Measurements from ENCODE around the gene MRPS26. TPM values are rescaled to one million over a fixed set of nuclear protein-coding genes. Genes with fewer than 3 reads are reported as not detected.

Gene MRPS26
- total RNA-seq, 1 donor from 2014 or later: 27.3 TPM

DNA sequence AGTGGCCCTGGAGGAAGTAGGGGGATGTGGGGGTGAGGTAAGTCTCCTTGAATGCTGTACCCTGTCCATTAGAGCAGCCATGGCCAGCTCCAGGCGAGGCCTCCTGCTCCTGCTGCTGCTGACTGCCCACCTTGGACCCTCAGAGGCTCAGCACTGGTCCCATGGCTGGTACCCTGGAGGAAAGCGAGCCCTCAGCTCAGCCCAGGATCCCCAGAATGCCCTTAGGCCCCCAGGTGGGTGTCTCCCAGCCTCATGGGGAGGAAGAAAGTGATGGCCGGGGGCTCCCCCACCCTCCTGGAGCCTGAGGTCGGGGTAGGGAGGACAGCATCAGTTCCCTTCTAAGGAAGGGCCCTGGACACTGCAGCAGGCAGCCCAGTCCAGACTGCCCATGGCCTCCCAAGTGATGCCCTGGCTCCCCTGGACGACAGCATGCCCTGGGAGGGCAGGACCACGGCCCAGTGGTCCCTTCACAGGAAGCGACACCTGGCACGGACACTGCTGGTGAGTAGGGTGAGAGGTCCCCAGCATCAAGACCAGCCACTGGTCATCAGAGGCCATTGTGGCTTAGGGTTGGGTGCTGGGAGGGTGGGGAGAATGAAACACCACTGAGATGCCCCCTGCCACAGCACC, 1.4 kb upstream of the MRPS26 start:
- Mint-ChIP-seq H3K4me3 (ENCODE audit: unreplicated experiment) (peak overlapping the region; percentile 67), H3K36me3 (ENCODE audit: low read depth, unreplicated experiment) (peaks cover 24% of the 10 kb centered on the region), H3K4me1 (ENCODE audit: low read depth, unreplicated experiment) (peaks cover 8% of the 10 kb centered on the region), H3K27ac (ENCODE audit: unreplicated experiment) (no peak overlapping the region), H3K27me3 (ENCODE audit: low read depth, unreplicated experiment) (no peaks in the 10 kb centered on the region), H3K9me3 (ENCODE audit: unreplicated experiment) (no peaks in the 10 kb centered on the region)
- TF ChIP-seq, protein P1, sequence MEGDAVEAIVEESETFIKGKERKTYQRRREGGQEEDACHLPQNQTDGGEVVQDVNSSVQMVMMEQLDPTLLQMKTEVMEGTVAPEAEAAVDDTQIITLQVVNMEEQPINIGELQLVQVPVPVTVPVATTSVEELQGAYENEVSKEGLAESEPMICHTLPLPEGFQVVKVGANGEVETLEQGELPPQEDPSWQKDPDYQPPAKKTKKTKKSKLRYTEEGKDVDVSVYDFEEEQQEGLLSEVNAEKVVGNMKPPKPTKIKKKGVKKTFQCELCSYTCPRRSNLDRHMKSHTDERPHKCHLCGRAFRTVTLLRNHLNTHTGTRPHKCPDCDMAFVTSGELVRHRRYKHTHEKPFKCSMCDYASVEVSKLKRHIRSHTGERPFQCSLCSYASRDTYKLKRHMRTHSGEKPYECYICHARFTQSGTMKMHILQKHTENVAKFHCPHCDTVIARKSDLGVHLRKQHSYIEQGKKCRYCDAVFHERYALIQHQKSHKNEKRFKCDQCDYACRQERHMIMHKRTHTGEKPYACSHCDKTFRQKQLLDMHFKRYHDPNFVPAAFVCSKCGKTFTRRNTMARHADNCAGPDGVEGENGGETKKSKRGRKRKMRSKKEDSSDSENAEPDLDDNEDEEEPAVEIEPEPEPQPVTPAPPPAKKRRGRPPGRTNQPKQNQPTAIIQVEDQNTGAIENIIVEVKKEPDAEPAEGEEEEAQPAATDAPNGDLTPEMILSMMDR (IDR thresholded peaks at IDR 0.05; ENCODE audit: insufficient read depth, low read depth, low read length): no peak
- TF ChIP-seq EZH2 (IDR thresholded peaks at IDR 0.05; ENCODE audit: insufficient read depth, low read length): no peak
- Histone ChIP-seq H3K4me2 (ENCODE audit: low read length) (no peak overlapping the region), H3K36me3 (ENCODE audit: insufficient read depth, low read length) (peaks cover 13% of the 10 kb centered on the region), H3K27ac (ENCODE audit: low read depth, low read length) (no peak overlapping the region), H4K20me1 (ENCODE audit: insufficient read depth, low read length) (peaks cover 5% of the 10 kb centered on the region), H3K79me2 (ENCODE audit: insufficient read depth, low read length) (peaks cover 10% of the 10 kb centered on the region), H3K4me3 (ENCODE audit: insufficient read depth, low read depth, low read length) (no peak overlapping the region), H2AFZ (ENCODE audit: low read depth, low read length) (no peak overlapping the region), H3K27me3 (ENCODE audit: insufficient read depth, low read length) (no peaks in the 10 kb centered on the region), H3K9ac (ENCODE audit: low read length) (no peak overlapping the region), H3K4me1 (ENCODE audit: insufficient read depth, low read length) (peaks cover 15% of the 10 kb centered on the region), H3K9me3 (ENCODE audit: insufficient read depth, low read depth, low read length) (no peaks in the 10 kb centered on the region)
- DNase-seq (ENCODE audit: low read depth) (no peak), FAIRE-seq (no peak)

DNA sequence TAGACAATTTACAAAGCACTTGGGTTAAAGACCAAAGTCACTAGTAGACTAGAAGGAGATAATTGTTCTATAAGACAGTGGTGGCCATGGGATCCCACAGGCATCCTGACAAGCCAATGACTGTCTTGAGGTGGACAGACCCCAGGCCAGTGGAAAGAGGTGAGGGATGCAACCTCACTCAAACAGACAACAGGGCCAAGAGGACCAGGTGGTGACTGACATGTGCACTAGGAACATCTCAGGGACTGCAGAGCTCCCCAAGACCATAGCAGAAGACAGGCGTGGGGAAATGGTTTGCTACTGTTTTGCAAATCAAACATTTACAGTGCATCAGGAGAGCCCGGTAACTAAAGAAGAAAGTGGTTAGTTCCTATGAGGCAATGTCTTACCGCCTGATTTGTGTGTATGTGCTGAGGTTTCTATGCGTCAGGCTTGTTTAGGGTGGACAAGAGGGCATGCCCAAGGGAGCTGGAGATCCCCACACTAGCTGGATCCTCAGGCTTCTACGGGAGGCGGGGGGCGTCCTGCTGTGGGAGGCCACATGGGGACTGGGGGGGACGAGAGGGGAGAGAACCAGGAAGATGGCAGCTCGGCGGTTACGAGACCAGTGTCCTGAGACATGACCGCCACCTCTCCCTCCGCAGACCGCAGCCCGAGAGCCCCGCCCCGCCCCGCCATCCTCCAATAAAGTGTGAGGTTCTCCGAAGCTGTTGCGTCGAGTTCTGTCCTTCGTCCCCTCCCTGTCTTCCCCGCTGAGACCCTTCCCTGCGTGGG, 623 bp upstream of the MRPS26 start:
- peak overlapping the region; percentile 90 for H3K4me2 ChIP-seq (ENCODE audit: low read length)
- no peak for FAIRE-seq
- H3K9me3 Mint-ChIP-seq (ENCODE audit: unreplicated experiment): no peaks in the 10 kb centered on the region

More for the DNA sequence above, 623 bp upstream of the MRPS26 start:
- H3K27me3 Mint-ChIP-seq (ENCODE audit: low read depth, unreplicated experiment): no peaks in the 10 kb centered on the region
- Histone ChIP-seq H3K9ac (ENCODE audit: low read length) (peak overlapping the region; percentile 85), H4K20me1 (ENCODE audit: insufficient read depth, low read length) (peaks cover 5% of the 10 kb centered on the region), H3K36me3 (ENCODE audit: insufficient read depth, low read length) (peaks cover 13% of the 10 kb centered on the region), H3K79me2 (ENCODE audit: insufficient read depth, low read length) (peaks cover 10% of the 10 kb centered on the region), H3K4me1 (ENCODE audit: insufficient read depth, low read length) (peaks cover 15% of the 10 kb centered on the region), H3K9me3 (ENCODE audit: insufficient read depth, low read depth, low read length) (no peaks in the 10 kb centered on the region), H2AFZ (ENCODE audit: low read depth, low read length) (peak overlapping the region; percentile 91), H3K27me3 (ENCODE audit: insufficient read depth, low read length) (no peaks in the 10 kb centered on the region), H3K4me3 (ENCODE audit: insufficient read depth, low read depth, low read length) (peak overlapping the region; percentile 70), H3K27ac (ENCODE audit: low read depth, low read length) (peak overlapping the region; percentile 75)
- DNase-seq (ENCODE audit: low read depth): peak; percentile 74
- H3K4me3 Mint-ChIP-seq (ENCODE audit: unreplicated experiment): peak overlapping the region; percentile 84
- H3K36me3 Mint-ChIP-seq (ENCODE audit: low read depth, unreplicated experiment): peaks cover 26% of the 10 kb centered on the region
- TF ChIP-seq, protein P1 (IDR thresholded peaks at IDR 0.05; ENCODE audit: insufficient read depth, low read depth, low read length): no peak
- TF ChIP-seq EZH2 (IDR thresholded peaks at IDR 0.05; ENCODE audit: insufficient read depth, low read length): no peak
- H3K4me1 Mint-ChIP-seq (ENCODE audit: low read depth, unreplicated experiment): peaks cover 8% of the 10 kb centered on the region
- H3K27ac Mint-ChIP-seq (ENCODE audit: unreplicated experiment): no peak overlapping the region
